ENCODE measurements around the gene TTLL11.

DNA sequence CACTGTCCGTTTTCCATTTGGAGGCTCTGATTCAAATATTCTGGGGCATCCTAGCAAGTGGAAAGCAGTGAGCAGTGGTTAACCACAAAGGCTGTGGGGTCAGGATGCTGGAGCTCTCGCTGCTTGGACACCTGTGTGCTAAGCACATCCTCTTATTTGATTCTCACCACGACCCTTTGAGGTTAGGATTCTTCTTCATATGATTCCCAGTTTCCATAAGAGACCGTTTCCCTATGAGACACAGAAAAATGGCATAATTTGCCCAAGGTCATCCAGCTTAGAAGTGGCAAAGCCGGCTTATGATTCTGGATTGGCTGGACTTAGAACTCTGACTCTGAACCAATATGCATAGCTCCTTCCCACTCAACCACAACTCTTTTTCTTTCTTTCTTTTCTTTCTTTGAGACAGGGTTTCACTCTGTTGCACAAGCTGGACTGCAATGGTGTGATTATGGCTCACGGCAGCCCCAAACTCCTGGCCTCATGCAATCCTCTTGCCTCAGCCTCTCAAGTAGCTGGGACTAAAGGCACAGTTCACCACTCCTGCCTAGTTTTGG, 207.7 kb downstream of the TTLL11 start:
- TF ChIP-seq POLR2A (IDR thresholded peaks at IDR 0.05) (no peak), EP300 (IDR thresholded peaks at IDR 0.05; ENCODE audit: low read depth) (no peak)
- TF ChIP-seq, protein P1, sequence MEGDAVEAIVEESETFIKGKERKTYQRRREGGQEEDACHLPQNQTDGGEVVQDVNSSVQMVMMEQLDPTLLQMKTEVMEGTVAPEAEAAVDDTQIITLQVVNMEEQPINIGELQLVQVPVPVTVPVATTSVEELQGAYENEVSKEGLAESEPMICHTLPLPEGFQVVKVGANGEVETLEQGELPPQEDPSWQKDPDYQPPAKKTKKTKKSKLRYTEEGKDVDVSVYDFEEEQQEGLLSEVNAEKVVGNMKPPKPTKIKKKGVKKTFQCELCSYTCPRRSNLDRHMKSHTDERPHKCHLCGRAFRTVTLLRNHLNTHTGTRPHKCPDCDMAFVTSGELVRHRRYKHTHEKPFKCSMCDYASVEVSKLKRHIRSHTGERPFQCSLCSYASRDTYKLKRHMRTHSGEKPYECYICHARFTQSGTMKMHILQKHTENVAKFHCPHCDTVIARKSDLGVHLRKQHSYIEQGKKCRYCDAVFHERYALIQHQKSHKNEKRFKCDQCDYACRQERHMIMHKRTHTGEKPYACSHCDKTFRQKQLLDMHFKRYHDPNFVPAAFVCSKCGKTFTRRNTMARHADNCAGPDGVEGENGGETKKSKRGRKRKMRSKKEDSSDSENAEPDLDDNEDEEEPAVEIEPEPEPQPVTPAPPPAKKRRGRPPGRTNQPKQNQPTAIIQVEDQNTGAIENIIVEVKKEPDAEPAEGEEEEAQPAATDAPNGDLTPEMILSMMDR (IDR thresholded peaks at IDR 0.05) = no peak

All from transverse colon (tissue), 3 donors.